ENCODE measurements around the gene GKN2. TPM values are rescaled to one million over a fixed set of nuclear protein-coding genes. Genes with fewer than 3 reads are reported as not detected.

GKN2 gene
- total and polyA plus RNA-seq, 4 donors = 3.4 to 429 (median 102) TPM

- Histone ChIP-seq H3K36me3 (ENCODE audit: control insufficient read depth in 4 of 4, insufficient read depth in 4 of 4, low read length in 4 of 4) (no peaks in the 10 kb centered on the region), H3K27ac (ENCODE audit: low read depth in 1 of 2, low read length in 1 of 2) (no peak overlapping the region), H3K9ac (ENCODE audit: insufficient read depth in 1 of 2, low read length in 2 of 2) (no peak overlapping the region), H3K27me3 (ENCODE audit: control insufficient read depth in 3 of 3, insufficient read depth in 3 of 3, low read length in 2 of 3) (no peaks in the 10 kb centered on the region), H3K9me3 (ENCODE audit: control insufficient read depth in 4 of 4, insufficient read depth in 3 of 4, low read length in 3 of 4) (peaks cover 0 to 5% (median 0%) of the 10 kb centered on the region in 4 donors), H3K4me1 (ENCODE audit: control insufficient read depth in 5 of 5, insufficient read depth in 5 of 5, low read length in 5 of 5) (peaks cover 0 to 15% (median 0%) of the 10 kb centered on the region in 5 donors), H3K4me3 (no peak overlapping the region)
- no peak for DNase-seq
- WGBS, 2 donors = 95% methylated on average over 5 of the region's 5 CpGs
- TF ChIP-seq CTCF (IDR thresholded peaks at IDR 0.05; ENCODE audit: control extremely low read depth, extremely low read depth) = no peak
- ATAC-seq (ENCODE audit: insufficient read depth, low FRiP score) = no peak
Observed at GRCh38 chr2:68907232-68907919, 45.3 kb downstream of the GKN2 start.

DNA sequence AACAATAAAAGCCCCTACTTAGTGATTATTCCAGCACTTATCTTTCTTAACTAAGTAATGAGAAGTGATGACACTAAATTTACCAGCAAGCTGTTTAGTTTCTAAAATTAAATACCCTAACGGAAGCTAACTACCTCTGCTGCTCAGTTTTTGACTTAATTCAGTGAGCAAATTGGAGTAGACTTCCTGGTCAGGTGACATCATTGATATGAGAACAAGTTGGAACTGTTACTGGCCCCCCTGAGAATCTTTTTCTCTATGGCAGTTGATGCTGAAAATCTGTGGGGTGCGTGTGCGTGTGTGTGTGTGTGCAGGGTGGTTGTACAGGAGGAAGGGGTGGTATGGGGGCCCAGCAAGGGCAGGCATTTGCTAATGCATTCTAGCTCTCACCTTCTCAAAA, 46.0 kb downstream of the GKN2 start:
- H3K27ac ChIP-seq (ENCODE audit: low read depth in 1 of 2, low read length in 1 of 2) = no peak overlapping the region
- H3K4me1 ChIP-seq (ENCODE audit: control insufficient read depth in 5 of 5, insufficient read depth in 5 of 5, low read length in 5 of 5) = peaks cover 0 to 15% (median 0%) of the 10 kb centered on the region in 5 donors
- TF ChIP-seq CTCF (IDR thresholded peaks at IDR 0.05; ENCODE audit: control extremely low read depth, extremely low read depth) = no peak
- ATAC-seq (ENCODE audit: insufficient read depth, low FRiP score) (no peak), DNase-seq (no peak)
- no peak overlapping the region for H3K9ac ChIP-seq (ENCODE audit: insufficient read depth in 1 of 2, low read length in 2 of 2)
- H3K9me3 ChIP-seq (ENCODE audit: control insufficient read depth in 4 of 4, insufficient read depth in 3 of 4, low read length in 3 of 4) = peaks cover 0 to 5% (median 0%) of the 10 kb centered on the region in 4 donors
- H3K36me3 ChIP-seq (ENCODE audit: control insufficient read depth in 4 of 4, insufficient read depth in 4 of 4, low read length in 4 of 4) = no peaks in the 10 kb centered on the region
- WGBS, 2 donors = 89 to 92% methylated on average over 3 of the region's 3 CpGs
- no peak overlapping the region for H3K4me3 ChIP-seq
- no peaks in the 10 kb centered on the region for H3K27me3 ChIP-seq (ENCODE audit: control insufficient read depth in 3 of 3, insufficient read depth in 3 of 3, low read length in 2 of 3)

DNA sequence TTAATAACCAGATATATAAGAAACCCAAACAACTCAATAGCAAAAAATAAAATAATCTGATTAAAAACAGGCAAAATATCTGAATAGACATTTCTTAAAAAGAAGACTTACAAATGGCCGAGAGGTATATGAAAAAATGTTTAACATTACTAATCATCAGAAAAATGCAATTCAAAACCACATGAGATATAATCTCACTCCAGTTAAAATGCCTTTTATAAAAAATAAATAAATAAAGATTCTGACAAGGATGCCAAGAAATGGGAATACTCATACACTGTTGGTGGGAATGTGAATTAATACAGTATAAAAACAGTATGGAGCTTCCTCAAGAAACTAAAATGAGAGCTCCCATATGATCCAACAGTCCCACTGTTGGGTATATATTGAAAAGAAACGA, 47.6 kb downstream of the GKN2 start:
- no peak for TF ChIP-seq CTCF (IDR thresholded peaks at IDR 0.05; ENCODE audit: control extremely low read depth, extremely low read depth)
- Histone ChIP-seq H3K9me3 (ENCODE audit: control insufficient read depth in 4 of 4, insufficient read depth in 3 of 4, low read length in 3 of 4) (peaks cover 0 to 9% (median 7%) of the 10 kb centered on the region in 4 donors), H3K36me3 (ENCODE audit: control insufficient read depth in 4 of 4, insufficient read depth in 4 of 4, low read length in 4 of 4) (no peaks in the 10 kb centered on the region), H3K9ac (ENCODE audit: insufficient read depth in 1 of 2, low read length in 2 of 2) (no peak overlapping the region), H3K27me3 (ENCODE audit: control insufficient read depth in 3 of 3, insufficient read depth in 3 of 3, low read length in 2 of 3) (no peaks in the 10 kb centered on the region), H3K4me3 (no peak overlapping the region), H3K4me1 (ENCODE audit: control insufficient read depth in 5 of 5, insufficient read depth in 5 of 5, low read length in 5 of 5) (peaks cover 0 to 15% (median 0%) of the 10 kb centered on the region in 5 donors), H3K27ac (ENCODE audit: low read depth in 1 of 2, low read length in 1 of 2) (no peak overlapping the region)
- ATAC-seq (ENCODE audit: insufficient read depth, low FRiP score) (no peak), DNase-seq (no peak)
- WGBS, 2 donors = 92 to 97% methylated on average over 2 of the region's 2 CpGs

Data from lung (tissue), 12 donors.